22Rv1 (cell line): Measurements from ENCODE around the gene MRPS33.

Source experiments
- ZFX ChIP-seq: fragments of 450-650 bp; IDR thresholded peaks from 2 replicates; pipeline ENCODE4 v1.6.1; 2017; ENCODE audit warnings: antibody characterized with exemption, borderline replicate concordance
- TF ChIP-seq, protein P1 (sequence below): fragments of 450-650 bp; IDR thresholded peaks from 2 replicates; pipeline ENCODE4 v1.5.1; 2017; ENCODE audit warnings: mild to moderate bottlenecking

DNA sequence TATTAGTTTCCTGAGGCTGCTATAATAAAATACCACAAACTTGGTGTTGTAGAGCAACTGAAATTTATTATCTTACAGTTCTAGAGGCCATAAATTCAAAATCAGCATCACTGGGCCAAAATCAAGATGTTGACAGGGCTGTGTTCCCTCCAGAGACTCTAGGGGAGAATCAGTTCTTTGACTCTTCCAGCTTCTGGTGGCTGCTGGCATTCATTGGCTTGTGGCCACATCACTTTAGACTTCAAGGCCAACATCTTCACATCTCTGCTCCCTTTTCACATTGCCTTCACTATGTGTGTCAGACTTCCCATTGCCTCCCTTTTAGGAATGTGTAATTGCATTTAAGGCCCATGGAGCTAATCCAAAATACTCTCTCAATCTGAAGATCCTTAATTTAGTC lies 1.6 kb upstream of the MRPS33 start:
- TF ChIP-seq, protein P1, sequence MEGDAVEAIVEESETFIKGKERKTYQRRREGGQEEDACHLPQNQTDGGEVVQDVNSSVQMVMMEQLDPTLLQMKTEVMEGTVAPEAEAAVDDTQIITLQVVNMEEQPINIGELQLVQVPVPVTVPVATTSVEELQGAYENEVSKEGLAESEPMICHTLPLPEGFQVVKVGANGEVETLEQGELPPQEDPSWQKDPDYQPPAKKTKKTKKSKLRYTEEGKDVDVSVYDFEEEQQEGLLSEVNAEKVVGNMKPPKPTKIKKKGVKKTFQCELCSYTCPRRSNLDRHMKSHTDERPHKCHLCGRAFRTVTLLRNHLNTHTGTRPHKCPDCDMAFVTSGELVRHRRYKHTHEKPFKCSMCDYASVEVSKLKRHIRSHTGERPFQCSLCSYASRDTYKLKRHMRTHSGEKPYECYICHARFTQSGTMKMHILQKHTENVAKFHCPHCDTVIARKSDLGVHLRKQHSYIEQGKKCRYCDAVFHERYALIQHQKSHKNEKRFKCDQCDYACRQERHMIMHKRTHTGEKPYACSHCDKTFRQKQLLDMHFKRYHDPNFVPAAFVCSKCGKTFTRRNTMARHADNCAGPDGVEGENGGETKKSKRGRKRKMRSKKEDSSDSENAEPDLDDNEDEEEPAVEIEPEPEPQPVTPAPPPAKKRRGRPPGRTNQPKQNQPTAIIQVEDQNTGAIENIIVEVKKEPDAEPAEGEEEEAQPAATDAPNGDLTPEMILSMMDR = no peak
- no peak for TF ChIP-seq ZFX
